ENCODE data around the gene HELZ.

GRCh38 chr17:67054608-67055007 is 190.4 kb downstream of the HELZ start:
- TF ChIP-seq ZNF426 (tag by site-specific recombination; IDR thresholded peaks at IDR 0.05) (no peak), ZNF391 (tag by site-specific recombination; IDR thresholded peaks at IDR 0.05; ENCODE audit: borderline replicate concordance, low read depth) (no peak), CTCF (tag by site-specific recombination; IDR thresholded peaks at IDR 0.05) (no peak), ZNF670 (tag by site-specific recombination; IDR thresholded peaks at IDR 0.05; ENCODE audit: low read depth) (no peak), BCL11B (tag by site-specific recombination; IDR thresholded peaks at IDR 0.05; ENCODE audit: low read depth) (no peak), ZNF76 (tag by site-specific recombination; IDR thresholded peaks at IDR 0.05; ENCODE audit: borderline replicate concordance, low read depth) (no peak), ZNF292 (tag by site-specific recombination; IDR thresholded peaks at IDR 0.05; ENCODE audit: borderline replicate concordance, low read depth) (no peak), ZNF596 (tag by site-specific recombination; IDR thresholded peaks at IDR 0.05) (no peak), ZBTB7A (tag by site-specific recombination; IDR thresholded peaks at IDR 0.05; ENCODE audit: low read depth) (no peak), ZNF274 (IDR thresholded peaks at IDR 0.05; ENCODE audit: low read length) (no peak), ZNF274 (tag by site-specific recombination; IDR thresholded peaks at IDR 0.05; ENCODE audit: borderline replicate concordance) (no peak), PRDM2 (tag by site-specific recombination; IDR thresholded peaks at IDR 0.05; ENCODE audit: borderline replicate concordance) (no peak), ZNF510 (tag by site-specific recombination; IDR thresholded peaks at IDR 0.05; ENCODE audit: insufficient replicate concordance) (no peak), ZBTB20 (tag by site-specific recombination; IDR thresholded peaks at IDR 0.05) (no peak)
- TF ChIP-seq, protein P1, sequence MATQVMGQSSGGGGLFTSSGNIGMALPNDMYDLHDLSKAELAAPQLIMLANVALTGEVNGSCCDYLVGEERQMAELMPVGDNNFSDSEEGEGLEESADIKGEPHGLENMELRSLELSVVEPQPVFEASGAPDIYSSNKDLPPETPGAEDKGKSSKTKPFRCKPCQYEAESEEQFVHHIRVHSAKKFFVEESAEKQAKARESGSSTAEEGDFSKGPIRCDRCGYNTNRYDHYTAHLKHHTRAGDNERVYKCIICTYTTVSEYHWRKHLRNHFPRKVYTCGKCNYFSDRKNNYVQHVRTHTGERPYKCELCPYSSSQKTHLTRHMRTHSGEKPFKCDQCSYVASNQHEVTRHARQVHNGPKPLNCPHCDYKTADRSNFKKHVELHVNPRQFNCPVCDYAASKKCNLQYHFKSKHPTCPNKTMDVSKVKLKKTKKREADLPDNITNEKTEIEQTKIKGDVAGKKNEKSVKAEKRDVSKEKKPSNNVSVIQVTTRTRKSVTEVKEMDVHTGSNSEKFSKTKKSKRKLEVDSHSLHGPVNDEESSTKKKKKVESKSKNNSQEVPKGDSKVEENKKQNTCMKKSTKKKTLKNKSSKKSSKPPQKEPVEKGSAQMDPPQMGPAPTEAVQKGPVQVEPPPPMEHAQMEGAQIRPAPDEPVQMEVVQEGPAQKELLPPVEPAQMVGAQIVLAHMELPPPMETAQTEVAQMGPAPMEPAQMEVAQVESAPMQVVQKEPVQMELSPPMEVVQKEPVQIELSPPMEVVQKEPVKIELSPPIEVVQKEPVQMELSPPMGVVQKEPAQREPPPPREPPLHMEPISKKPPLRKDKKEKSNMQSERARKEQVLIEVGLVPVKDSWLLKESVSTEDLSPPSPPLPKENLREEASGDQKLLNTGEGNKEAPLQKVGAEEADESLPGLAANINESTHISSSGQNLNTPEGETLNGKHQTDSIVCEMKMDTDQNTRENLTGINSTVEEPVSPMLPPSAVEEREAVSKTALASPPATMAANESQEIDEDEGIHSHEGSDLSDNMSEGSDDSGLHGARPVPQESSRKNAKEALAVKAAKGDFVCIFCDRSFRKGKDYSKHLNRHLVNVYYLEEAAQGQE (tag by site-specific recombination; IDR thresholded peaks at IDR 0.05): no peak
